Uterus (tissue), 4 donors: ENCODE results near the gene ZBTB8A. TPM values are rescaled to one million over a fixed set of nuclear protein-coding genes. Genes with fewer than 3 reads are reported as not detected.

Experiments used
- DNase-seq, 2 donors: peaks; one replicate each; pipeline ENCODE4 v3.0.0-alpha.2; 2019 to 2020
- H3K27ac ChIP-seq, 2 donors: fragments of 200-600 bp; sonication (generic); 1 replicate in 1 of 2; 2 replicates in 1 of 2; pipeline ENCODE4 v1.5.1; 2016 to 2018
- H3K27me3 ChIP-seq, 2 donors: fragments of 200-600 bp; sonication (generic); one replicate each; pipeline ENCODE4 v1.5.1; 2018 to 2019; ENCODE audit warnings: control low read depth in 1 of 2
- H3K36me3 ChIP-seq, 2 donors: fragments of 200-600 bp; sonication (generic); one replicate each; pipeline ENCODE4 v1.5.1; 2019; ENCODE audit warnings: control low read depth in 1 of 2
- H3K4me1 ChIP-seq, 2 donors: fragments of 200-600 bp; sonication (generic); one replicate each; pipeline ENCODE4 v1.5.1; 2018 to 2019; ENCODE audit warnings: control low read depth in 1 of 2
- H3K4me3 ChIP-seq, 2 donors: fragments of 200-600 bp; sonication (generic); 1 replicate in 1 of 2; 2 replicates in 1 of 2; pipeline ENCODE4 v1.5.1; 2018 to 2019; ENCODE audit warnings: mild to moderate bottlenecking in 1 of 2
- H3K9me3 ChIP-seq, 2 donors: fragments of 200-600 bp; sonication (generic); one replicate each; pipeline ENCODE4 v1.5.1; 2019; ENCODE audit warnings: control low read depth in 1 of 2
- CTCF ChIP-seq, 4 experiments: fragments of 200-600 bp in 2 of 4; fragments of 450-650 bp in 2 of 4; sonication (generic) in 2 of 4; IDR thresholded peaks; one replicate each; pipeline ENCODE4 v1.5.1; 2016 to 2019; ENCODE audit warnings: antibody characterized with exemption in 4 of 4, mild to moderate bottlenecking in 2 of 4, moderate library complexity in 1 of 4
- POLR2A ChIP-seq, 2 donors: fragments of 450-650 bp; IDR thresholded peaks; one replicate each; pipeline ENCODE4 v1.6.1; 2016; ENCODE audit warnings: antibody characterized with exemption in 2 of 2, mild to moderate bottlenecking in 1 of 2, moderate library complexity in 1 of 2
- intact Hi-C: fragments of 100-400 bp; cut with DNase I; formaldehyde crosslinking; loops from one replicate; pipeline ENCODE4 v1.15.1; 2023; ENCODE audit warnings: low total_unique reads
- total RNA-seq, 4 donors: library from RNA; depleted of rRNA in 3 of 4; stranded (reverse); fragments of >200 nt in 3 of 4; gene quantifications; one replicate each; pipeline versions ENCODE4 v1.1.0 to v1.2.4, GENCODE V29; 2014 to 2023
- donor health status: DM: yes; HTN: yes; CAD: no.

The ZBTB8A gene
- total RNA-seq, 4 donors from 2014 or later: 4.1 to 42.2 (median 17.2) TPM

- no peak overlapping the region for H3K27ac ChIP-seq
- H3K4me3 ChIP-seq: no peak overlapping the region
- no peaks in the 10 kb centered on the region for H3K9me3 ChIP-seq
- H3K36me3 ChIP-seq: no peaks in the 10 kb centered on the region
- TF ChIP-seq CTCF (IDR thresholded peaks at IDR 0.05) (no peak), POLR2A (IDR thresholded peaks at IDR 0.05) (no peak)
- intact Hi-C loops: no loop called here
- DNase-seq: no peak
- no peaks in the 10 kb centered on the region for H3K4me1 ChIP-seq
- no peaks in the 10 kb centered on the region for H3K27me3 ChIP-seq
Measured at GRCh38 chr1:32580348-32581017, 41.3 kb downstream of the ZBTB8A start.

DNA sequence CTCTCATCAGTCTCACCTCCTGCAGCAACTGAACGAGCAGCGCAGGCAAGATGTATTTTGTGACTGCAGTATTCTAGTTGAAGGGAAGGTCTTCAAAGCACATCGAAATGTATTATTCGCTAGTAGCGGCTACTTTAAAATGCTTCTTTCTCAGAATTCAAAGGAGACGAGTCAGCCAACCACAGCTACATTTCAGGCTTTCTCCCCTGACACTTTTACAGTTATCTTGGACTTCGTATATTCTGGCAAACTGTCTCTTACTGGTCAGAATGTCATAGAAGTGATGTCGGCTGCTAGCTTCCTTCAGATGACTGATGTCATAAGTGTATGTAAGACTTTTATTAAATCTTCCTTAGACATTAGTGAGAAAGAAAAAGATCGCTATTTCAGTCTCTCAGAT is 53.7 kb downstream of the ZBTB8A start:
- H3K4me1 ChIP-seq: no peaks in the 10 kb centered on the region

DNA sequence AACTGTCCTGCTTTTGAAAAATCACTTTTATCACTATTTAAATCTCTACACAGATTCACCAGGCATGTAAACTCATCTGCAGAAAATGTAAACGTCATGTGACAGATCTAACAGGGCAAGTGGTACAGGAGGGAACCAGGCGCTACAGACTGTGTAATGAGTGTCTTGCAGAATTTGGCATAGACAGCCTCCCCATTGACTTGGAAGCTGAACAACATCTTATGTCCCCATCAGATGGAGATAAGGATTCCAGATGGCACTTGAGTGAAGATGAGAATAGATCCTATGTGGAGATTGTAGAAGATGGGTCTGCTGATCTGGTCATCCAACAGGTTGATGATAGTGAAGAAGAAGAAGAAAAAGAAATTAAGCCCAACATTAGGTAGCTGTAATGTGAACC is 60.8 kb downstream of the ZBTB8A start:
- Histone ChIP-seq H3K4me1 (no peaks in the 10 kb centered on the region), H3K9me3 (no peaks in the 10 kb centered on the region), H3K36me3 (no peaks in the 10 kb centered on the region), H3K4me3 (no peak overlapping the region), H3K27ac (no peak overlapping the region), H3K27me3 (no peaks in the 10 kb centered on the region)
- TF ChIP-seq POLR2A (IDR thresholded peaks at IDR 0.05): no peak
- no peak for TF ChIP-seq CTCF (IDR thresholded peaks at IDR 0.05)
- no peak for DNase-seq
- intact Hi-C loops: no loop called here

More for the DNA sequence above, 53.7 kb downstream of the ZBTB8A start:
- Histone ChIP-seq H3K27me3 (no peaks in the 10 kb centered on the region), H3K9me3 (no peaks in the 10 kb centered on the region), H3K27ac (no peak overlapping the region), H3K4me3 (no peak overlapping the region), H3K36me3 (no peaks in the 10 kb centered on the region)
- no peak for TF ChIP-seq CTCF (IDR thresholded peaks at IDR 0.05)
- no peak for TF ChIP-seq POLR2A (IDR thresholded peaks at IDR 0.05)
- intact Hi-C loops: no loop called here
- DNase-seq: no peak

DNA sequence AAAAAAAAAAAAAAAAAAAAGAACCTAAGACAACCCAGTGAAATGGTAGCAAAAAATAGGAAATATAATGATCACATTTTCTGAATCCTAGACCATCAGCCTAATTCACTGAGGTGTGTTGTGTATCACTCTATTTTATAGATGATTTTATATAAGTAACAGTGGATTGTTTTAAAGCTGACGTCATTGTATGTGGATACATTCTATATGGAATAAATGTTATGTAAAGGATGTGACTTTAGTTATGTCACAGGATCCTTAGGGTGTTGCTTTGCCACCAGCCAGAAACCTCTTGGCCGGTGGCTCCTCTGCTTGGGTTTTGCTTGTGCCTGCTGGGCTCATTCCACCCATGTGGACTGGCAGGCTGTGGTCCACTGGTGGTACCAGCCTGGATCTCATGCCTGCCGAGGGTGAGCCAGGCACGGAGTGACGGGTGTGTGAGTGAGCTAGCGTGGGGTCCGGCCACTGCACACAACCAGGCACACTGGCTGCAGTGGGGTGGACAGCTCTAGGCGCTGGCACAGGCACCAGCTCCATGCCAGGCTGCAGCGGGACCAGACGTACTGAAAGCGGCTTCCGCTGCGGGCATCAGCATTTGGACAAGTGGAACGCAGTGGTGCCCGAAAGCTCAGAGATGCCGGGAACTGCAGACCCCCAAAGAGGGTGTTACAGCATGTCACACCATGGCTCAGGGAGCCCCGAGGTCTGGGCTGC is 66.6 kb downstream of the ZBTB8A start:
- no peaks in the 10 kb centered on the region for H3K27me3 ChIP-seq
- H3K9me3 ChIP-seq: no peaks in the 10 kb centered on the region
- no peaks in the 10 kb centered on the region for H3K36me3 ChIP-seq
- no peaks in the 10 kb centered on the region for H3K4me1 ChIP-seq
- TF ChIP-seq POLR2A (IDR thresholded peaks at IDR 0.05) (no peak), CTCF (IDR thresholded peaks at IDR 0.05) (no peak)
- no peak for DNase-seq
- H3K4me3 ChIP-seq: no peak overlapping the region
- intact Hi-C loops: no loop called here
- H3K27ac ChIP-seq: no peak overlapping the region

DNA sequence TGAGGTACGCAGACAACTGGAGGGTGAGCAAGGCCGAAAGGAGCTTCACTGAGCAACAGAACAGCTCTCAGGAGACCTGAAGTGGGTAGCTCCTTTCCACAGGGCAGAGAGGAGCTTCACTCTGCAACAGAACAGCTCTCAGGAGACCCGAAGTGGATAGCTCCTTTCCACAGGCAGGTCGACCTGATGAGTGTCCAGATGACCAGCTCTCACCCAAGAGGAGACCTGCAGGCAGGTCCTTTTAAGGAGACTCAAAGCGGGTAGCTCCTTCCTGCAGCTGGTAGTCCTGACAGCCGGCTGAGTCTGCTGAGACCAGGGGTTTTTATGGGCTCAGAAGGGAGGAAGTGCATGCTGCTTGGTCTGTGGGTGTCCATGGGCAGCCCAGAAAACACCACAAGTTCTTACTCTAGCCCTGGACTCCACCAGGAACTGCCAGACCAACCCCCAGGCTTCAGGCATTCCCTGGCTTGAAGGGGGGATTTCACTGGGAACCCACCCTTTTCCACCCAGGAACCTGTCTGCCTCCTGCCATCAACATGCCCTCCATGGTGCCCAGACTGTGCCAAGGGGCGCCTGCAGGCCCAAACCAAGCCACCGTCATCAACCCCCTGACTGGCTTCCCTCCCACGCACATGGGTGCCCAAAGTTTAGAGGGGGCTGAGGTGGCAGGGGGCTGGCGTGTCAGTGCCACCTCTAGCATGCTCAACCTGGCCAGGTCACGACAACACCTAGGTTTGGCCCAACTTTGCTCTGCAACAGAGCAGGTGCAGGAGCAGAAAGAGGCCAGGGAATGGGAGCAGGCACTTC is 67.5 kb downstream of the ZBTB8A start:
- no peaks in the 10 kb centered on the region for H3K36me3 ChIP-seq
- H3K27ac ChIP-seq: no peak overlapping the region
- DNase-seq: no peak
- TF ChIP-seq CTCF (IDR thresholded peaks at IDR 0.05) (no peak), POLR2A (IDR thresholded peaks at IDR 0.05) (no peak)
- intact Hi-C loops: no loop called here
- no peaks in the 10 kb centered on the region for H3K9me3 ChIP-seq
- H3K27me3 ChIP-seq: no peaks in the 10 kb centered on the region
- no peaks in the 10 kb centered on the region for H3K4me1 ChIP-seq
- H3K4me3 ChIP-seq: no peak overlapping the region
